Measurements from ENCODE around the gene C1orf159.

The C1orf159 gene

GRCh38 chr1:1075148-1075935, 40.5 kb downstream of the C1orf159 start:
- Histone ChIP-seq H3K56ac (ENCODE audit: low read length) (no peak overlapping the region), H3K79me2 (ENCODE audit: control insufficient read depth, insufficient read depth, low read length) (no peaks in the 10 kb centered on the region)
- WGBS (ENCODE audit: extremely low coverage, insufficient coverage, low lambda C conversion rate), result no CpG with 5 or more reads among the region's 21 CpGs

GRCh38 chr1:1074631-1075147, 41.2 kb downstream of the C1orf159 start:
- no peak overlapping the region for H2BK15ac ChIP-seq (replicated peaks; ENCODE audit: low read depth)
- no peak overlapping the region for H3K56ac ChIP-seq (ENCODE audit: low read length)
- no peak overlapping the region for H3K9ac ChIP-seq (ENCODE audit: low read length)
- H3K4me1 ChIP-seq (ENCODE audit: control insufficient read depth, low read depth, low read length), result no peaks in the 10 kb centered on the region
- no peak overlapping the region for H4K5ac ChIP-seq (ENCODE audit: low read length)
- no peak overlapping the region for H3K4ac ChIP-seq (ENCODE audit: low read depth, low read length)
- H3K23ac ChIP-seq (ENCODE audit: low read length), result no peak overlapping the region
- H3K79me1 ChIP-seq (ENCODE audit: low read length), result no peaks in the 10 kb centered on the region
- no peak overlapping the region for H2BK5ac ChIP-seq (ENCODE audit: low read length)
- no peaks in the 10 kb centered on the region for H3K79me2 ChIP-seq (ENCODE audit: control insufficient read depth, insufficient read depth, low read length)
- H2AK5ac ChIP-seq (ENCODE audit: low read length), result no peak overlapping the region
- no CpG with 5 or more reads among the region's 14 CpGs for WGBS (ENCODE audit: extremely low coverage, insufficient coverage, low lambda C conversion rate)
- no peak overlapping the region for H3K18ac ChIP-seq (ENCODE audit: low read length)
- no peak for DNase-seq
- H4K8ac ChIP-seq (ENCODE audit: low read depth, low read length), result no peak overlapping the region
- H3K36me3 ChIP-seq (ENCODE audit: control insufficient read depth, insufficient read depth, low read length), result no peaks in the 10 kb centered on the region
- H3K4me2 ChIP-seq (ENCODE audit: low read length), result no peak overlapping the region
- H3K27ac ChIP-seq (ENCODE audit: low read depth, low read length), result no peak overlapping the region
- no peak overlapping the region for H2BK120ac ChIP-seq (ENCODE audit: low read depth, low read length)
- no peaks in the 10 kb centered on the region for H3K27me3 ChIP-seq (ENCODE audit: insufficient read depth, low read length, poor library complexity)
- H3K4me3 ChIP-seq (ENCODE audit: low read length), result no peak overlapping the region

More at GRCh38 chr1:1075148-1075935, 40.5 kb downstream of the C1orf159 start:
- H3K18ac ChIP-seq (ENCODE audit: low read length), result no peak overlapping the region
- no peak overlapping the region for H4K5ac ChIP-seq (ENCODE audit: low read length)
- H3K4me1 ChIP-seq (ENCODE audit: control insufficient read depth, low read depth, low read length), result no peaks in the 10 kb centered on the region
- no peaks in the 10 kb centered on the region for H3K36me3 ChIP-seq (ENCODE audit: control insufficient read depth, insufficient read depth, low read length)
- H4K8ac ChIP-seq (ENCODE audit: low read depth, low read length), result no peak overlapping the region
- no peak overlapping the region for H2AK5ac ChIP-seq (ENCODE audit: low read length)
- H3K4me2 ChIP-seq (ENCODE audit: low read length), result no peak overlapping the region
- H2BK120ac ChIP-seq (ENCODE audit: low read depth, low read length), result no peak overlapping the region
- no peak overlapping the region for H3K23ac ChIP-seq (ENCODE audit: low read length)
- H3K9ac ChIP-seq (ENCODE audit: low read length), result no peak overlapping the region
- no peak overlapping the region for H2BK5ac ChIP-seq (ENCODE audit: low read length)
- no peak overlapping the region for H3K4ac ChIP-seq (ENCODE audit: low read depth, low read length)
- no peaks in the 10 kb centered on the region for H3K27me3 ChIP-seq (ENCODE audit: insufficient read depth, low read length, poor library complexity)
- no peak overlapping the region for H3K27ac ChIP-seq (ENCODE audit: low read depth, low read length)
- no peak overlapping the region for H2BK15ac ChIP-seq (replicated peaks; ENCODE audit: low read depth)
- no peak overlapping the region for H3K4me3 ChIP-seq (ENCODE audit: low read length)
- no peaks in the 10 kb centered on the region for H3K79me1 ChIP-seq (ENCODE audit: low read length)
- no peak for DNase-seq

- no peak within 1 kb of the TSS for H3K27ac ChIP-seq (ENCODE audit: low read depth, low read length)
- no peak within 1 kb of the TSS for H2BK120ac ChIP-seq (ENCODE audit: low read depth, low read length)
- H4K8ac ChIP-seq (ENCODE audit: low read depth, low read length), result no peak within 1 kb of the TSS
- no CpG with 5 or more reads among the region's 35 CpGs for WGBS (ENCODE audit: extremely low coverage, insufficient coverage, low lambda C conversion rate)
- H3K23ac ChIP-seq (ENCODE audit: low read length), result no peak within 1 kb of the TSS
- no peak within 1 kb of the TSS for H3K56ac ChIP-seq (ENCODE audit: low read length)
- no peaks in the 10 kb centered on the region for H3K36me3 ChIP-seq (ENCODE audit: control insufficient read depth, insufficient read depth, low read length)
- no peak for DNase-seq
- no peak within 1 kb of the TSS for H3K4ac ChIP-seq (ENCODE audit: low read depth, low read length)
- H3K79me1 ChIP-seq (ENCODE audit: low read length), result no peaks in the 10 kb centered on the region
- no peak within 1 kb of the TSS for H3K4me2 ChIP-seq (ENCODE audit: low read length)
- H3K4me3 ChIP-seq (ENCODE audit: low read length), result no peak within 1 kb of the TSS
- no peak within 1 kb of the TSS for H4K5ac ChIP-seq (ENCODE audit: low read length)
- H3K18ac ChIP-seq (ENCODE audit: low read length), result no peak within 1 kb of the TSS
- H3K27me3 ChIP-seq (ENCODE audit: insufficient read depth, low read length, poor library complexity), result no peaks in the 10 kb centered on the region
- no peaks in the 10 kb centered on the region for H3K79me2 ChIP-seq (ENCODE audit: control insufficient read depth, insufficient read depth, low read length)
- H2BK15ac ChIP-seq (replicated peaks; ENCODE audit: low read depth), result no peak within 1 kb of the TSS
- no peaks in the 10 kb centered on the region for H3K4me1 ChIP-seq (ENCODE audit: control insufficient read depth, low read depth, low read length)
- H2AK5ac ChIP-seq (ENCODE audit: low read length), result no peak within 1 kb of the TSS
- H2BK5ac ChIP-seq (ENCODE audit: low read length), result no peak within 1 kb of the TSS
- no peak within 1 kb of the TSS for H3K9ac ChIP-seq (ENCODE audit: low read length)
Observed at GRCh38 chr1:1073743-1074587, 41.9 kb downstream of the C1orf159 start, which contains the start of gene RNF223. Gene RNF223, minus strand, starts transcription at chr1:1074306. Its CDS starts 1,740 bp downstream, at chr1:1072566.

GRCh38 chr1:1072849-1073742, 42.8 kb downstream of the C1orf159 start:
- no peak overlapping the region for H3K23ac ChIP-seq (ENCODE audit: low read length)
- no CpG with 5 or more reads among the region's 28 CpGs for WGBS (ENCODE audit: extremely low coverage, insufficient coverage, low lambda C conversion rate)

GRCh38 chr1:1072299-1072848, 43.5 kb downstream of the C1orf159 start:
- Histone ChIP-seq H3K4me3 (ENCODE audit: low read length) (no peak overlapping the region), H3K4ac (ENCODE audit: low read depth, low read length) (no peak overlapping the region), H2AK5ac (ENCODE audit: low read length) (no peak overlapping the region), H3K4me1 (ENCODE audit: control insufficient read depth, low read depth, low read length) (no peaks in the 10 kb centered on the region), H3K36me3 (ENCODE audit: control insufficient read depth, insufficient read depth, low read length) (no peaks in the 10 kb centered on the region), H3K79me1 (ENCODE audit: low read length) (no peaks in the 10 kb centered on the region), H2BK120ac (ENCODE audit: low read depth, low read length) (no peak overlapping the region), H4K5ac (ENCODE audit: low read length) (no peak overlapping the region), H3K9ac (ENCODE audit: low read length) (no peak overlapping the region), H3K56ac (ENCODE audit: low read length) (no peak overlapping the region), H3K4me2 (ENCODE audit: low read length) (no peak overlapping the region), H3K27me3 (ENCODE audit: insufficient read depth, low read length, poor library complexity) (no peaks in the 10 kb centered on the region), H3K23ac (ENCODE audit: low read length) (no peak overlapping the region), H4K8ac (ENCODE audit: low read depth, low read length) (no peak overlapping the region), H3K18ac (ENCODE audit: low read length) (no peak overlapping the region), H2BK15ac (replicated peaks; ENCODE audit: low read depth) (no peak overlapping the region), H2BK5ac (ENCODE audit: low read length) (no peak overlapping the region), H3K79me2 (ENCODE audit: control insufficient read depth, insufficient read depth, low read length) (no peaks in the 10 kb centered on the region), H3K27ac (ENCODE audit: low read depth, low read length) (no peak overlapping the region)
- no CpG with 5 or more reads among the region's 21 CpGs for WGBS (ENCODE audit: extremely low coverage, insufficient coverage, low lambda C conversion rate)
- no peak for DNase-seq

More at GRCh38 chr1:1072849-1073742, 42.8 kb downstream of the C1orf159 start:
- no peak overlapping the region for H2BK15ac ChIP-seq (replicated peaks; ENCODE audit: low read depth)
- no peak overlapping the region for H4K5ac ChIP-seq (ENCODE audit: low read length)
- no peak overlapping the region for H3K4me3 ChIP-seq (ENCODE audit: low read length)
- H3K79me2 ChIP-seq (ENCODE audit: control insufficient read depth, insufficient read depth, low read length), result no peaks in the 10 kb centered on the region
- no peak overlapping the region for H3K9ac ChIP-seq (ENCODE audit: low read length)
- no peak overlapping the region for H4K8ac ChIP-seq (ENCODE audit: low read depth, low read length)
- H2BK120ac ChIP-seq (ENCODE audit: low read depth, low read length), result no peak overlapping the region
- H3K56ac ChIP-seq (ENCODE audit: low read length), result no peak overlapping the region
- no peak overlapping the region for H3K27ac ChIP-seq (ENCODE audit: low read depth, low read length)
- no peak overlapping the region for H3K4ac ChIP-seq (ENCODE audit: low read depth, low read length)
- no peaks in the 10 kb centered on the region for H3K4me1 ChIP-seq (ENCODE audit: control insufficient read depth, low read depth, low read length)
- no peaks in the 10 kb centered on the region for H3K79me1 ChIP-seq (ENCODE audit: low read length)
- H3K36me3 ChIP-seq (ENCODE audit: control insufficient read depth, insufficient read depth, low read length), result no peaks in the 10 kb centered on the region
- no peak overlapping the region for H3K18ac ChIP-seq (ENCODE audit: low read length)
- no peak overlapping the region for H2AK5ac ChIP-seq (ENCODE audit: low read length)
- no peak overlapping the region for H2BK5ac ChIP-seq (ENCODE audit: low read length)
- H3K27me3 ChIP-seq (ENCODE audit: insufficient read depth, low read length, poor library complexity), result no peaks in the 10 kb centered on the region
- DNase-seq, result no peak
- no peak overlapping the region for H3K4me2 ChIP-seq (ENCODE audit: low read length)
